Measurements from ENCODE around the gene PPM1G. TPM values are rescaled to one million over a fixed set of nuclear protein-coding genes. Genes with fewer than 3 reads are reported as not detected.

The PPM1G gene
- polyA plus RNA-seq, 1 of the 3 experiments (the other 2 are of a cell fraction) = 113 TPM

GRCh38 chr2:27370026-27370815 is 39.2 kb downstream of the PPM1G start, which contains the start of the genes EIF2B4 and SNX17 (continued):
- TF ChIP-seq CTCF (IDR thresholded peaks at IDR 0.05) (peak; percentile 84), YY1 (IDR thresholded peaks at IDR 0.05; ENCODE audit: low read depth) (peak; percentile 94), TEAD4 (IDR thresholded peaks at IDR 0.05; ENCODE audit: borderline replicate concordance, insufficient read depth) (0 out of 2 replicates have a peak, but pooled peaks have one; percentile 11), TCF12 (IDR thresholded peaks at IDR 0.05) (peak; percentile 58; the same call in 1 of the 2 replicates), RFX5 (IDR thresholded peaks at IDR 0.05; ENCODE audit: low read length) (no peak; the same call in none of the 2 replicates), TAF1 (IDR thresholded peaks at IDR 0.05; ENCODE audit: borderline replicate concordance, low read depth, low read length) (peak; percentile 90), JUND (IDR thresholded peaks at IDR 0.05) (no peak)

- Histone ChIP-seq H3K36me3 (replicated peaks in 1 of 2; ENCODE audit: control insufficient read depth in 1 of 2, insufficient read depth in 2 of 2, low read length in 1 of 2) (peaks cover 50 to 62% of the 10 kb centered on the region in 2 experiments), H3K79me2 (ENCODE audit: insufficient read depth) (peaks cover 60% of the 10 kb centered on the region), H2AFZ (ENCODE audit: low read depth) (peak overlapping the region; percentile 51), H3K9ac (peak overlapping the region; percentile 91), H4K20me1 (ENCODE audit: insufficient read depth) (no peaks in the 10 kb centered on the region; the same call in 1 of the 2 replicates), H3K9me3 (no peaks in the 10 kb centered on the region), H3K9me2 (no peaks in the 10 kb centered on the region), H3K4me1 (ENCODE audit: control insufficient read depth in 1 of 2, insufficient read depth in 2 of 2, low read depth in 1 of 2, low read length in 1 of 2) (peaks cover 11 to 22% of the 10 kb centered on the region in 2 experiments; a peak in 3 of 4 replicates), H3K4me2 (peak overlapping the region; percentile 91), H3K27me3 (ENCODE audit: insufficient read depth) (no peaks in the 10 kb centered on the region), H3K27ac (ENCODE audit: low read depth in 2 of 2, low read length in 1 of 2) (peak overlapping the region; percentile 79 to 89), H3F3A (replicated peaks; ENCODE audit: insufficient read depth) (peaks cover 13% of the 10 kb centered on the region), H3K4me3 (ENCODE audit: low read depth in 2 of 2, low read length in 1 of 2) (peak overlapping the region; percentile 94 to 99)
- no peak for TF ChIP-seq GABPA (IDR thresholded peaks at IDR 0.05; ENCODE audit: low read depth)
- TF ChIP-seq EP300 (IDR thresholded peaks at IDR 0.05; ENCODE audit: borderline replicate concordance in 1 of 2, low read depth in 1 of 2, low read length in 1 of 2) = no peak
- TF ChIP-seq MXI1 (IDR thresholded peaks at IDR 0.05; ENCODE audit: low read depth, low read length) = no peak
- no peak for TF ChIP-seq FOSL2 (IDR thresholded peaks at IDR 0.05; ENCODE audit: borderline replicate concordance, low read depth)
- TF ChIP-seq PBX3 (IDR thresholded peaks at IDR 0.05) = no peak
- TF ChIP-seq, protein P1, sequence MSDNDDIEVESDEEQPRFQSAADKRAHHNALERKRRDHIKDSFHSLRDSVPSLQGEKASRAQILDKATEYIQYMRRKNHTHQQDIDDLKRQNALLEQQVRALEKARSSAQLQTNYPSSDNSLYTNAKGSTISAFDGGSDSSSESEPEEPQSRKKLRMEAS (IDR thresholded peaks at IDR 0.05; ENCODE audit: low read depth) = peak; percentile 8; the same call in 1 of the 2 replicates
- DNase-seq = peak; percentile 92
- WGBS (ENCODE audit: low lambda C conversion rate) = 3% methylated on average over 14 of the region's 18 CpGs
- ChIA-PET CTCF (interaction anchor here (0.7 to 3.2 kb wide), 18 partner anchors 9 to 284 kb away, joined by 3 to 36 read pairs (median 4); partner anchors contain the start of genes GTF3C2, MPV17, PPM1G and ZNF513), POLR2A (interaction anchor here (0.9 to 3.8 kb wide), 7 partner anchors 11 to 259 kb away, joined by 3 to 34 read pairs (median 5); partner anchors contain the start of genes CCDC121, GPN1, GTF3C2 and MPV17)
Measured at GRCh38 chr2:27369471-27370025, 39.8 kb downstream of the PPM1G start.
